NT2/D1 (cell line): ENCODE results near the gene F2RL1.
"Not testable (repeated sequence)": the region's sequence is repeated elsewhere in the genome, so short reads cannot be mapped to it uniquely, and the experiment has no call there.

ENCODE experiments used
- DNase-seq: peaks from one replicate; pipeline ENCODE4 v3.0.0-alpha.2; 2011; ENCODE audit warnings: low read depth, low spot score
- H3K27me3 ChIP-seq: 2 replicates; pipeline ENCODE4 v1.6.0; 2011; ENCODE audit warnings: mild to moderate bottlenecking; ENCODE audit not compliant: insufficient read length, insufficient read depth
- H3K36me3 ChIP-seq: 2 replicates; pipeline ENCODE4 v1.6.1; 2011; ENCODE audit warnings: mild to moderate bottlenecking, low read length, mixed read lengths; ENCODE audit not compliant: insufficient read depth, insufficient read length
- H3K4me1 ChIP-seq: 2 replicates; pipeline ENCODE4 v1.5.1; 2011; ENCODE audit not compliant: insufficient read depth, insufficient read length
- H3K4me3 ChIP-seq: 2 replicates; pipeline ENCODE4 v1.5.1; 2011; ENCODE audit warnings: low read depth; ENCODE audit not compliant: insufficient read length
- H3K9ac ChIP-seq: 2 replicates; pipeline ENCODE4 v1.6.0; 2011; ENCODE audit warnings: low read depth; ENCODE audit not compliant: insufficient read length
- H3K9me3 ChIP-seq: 2 replicates; pipeline ENCODE4 v1.5.1; 2011; ENCODE audit warnings: mild to moderate bottlenecking, low read length; ENCODE audit not compliant: insufficient read depth
- SUZ12 ChIP-seq: IDR thresholded peaks from 2 replicates; pipeline ENCODE4 v1.6.1; 2011; ENCODE audit not compliant: insufficient read length, insufficient read depth; ENCODE audit errors: extremely low read depth
- YY1 ChIP-seq: IDR thresholded peaks from 2 replicates; pipeline ENCODE4 v1.6.1; 2011; ENCODE audit not compliant: insufficient read length, insufficient read depth
- ZNF274 ChIP-seq: IDR thresholded peaks from 2 replicates; pipeline ENCODE4 v1.6.1; 2011; ENCODE audit warnings: mild to moderate bottlenecking, low read depth, low read length

Gene F2RL1

GRCh38 chr5:76818844-76819831, at the start of gene F2RL1:
F2RL1 (plus strand) TSS chr5:76819030; CDS start chr5:76819183, 153 bp downstream.
- Histone ChIP-seq H3K9me3 (no peaks in the 10 kb centered on the region), H3K4me3 (peak within 1 kb of the TSS; percentile 91), H3K36me3 (peaks cover 4% of the 10 kb centered on the region), H3K4me1 (no peaks in the 10 kb centered on the region), H3K9ac (peak within 1 kb of the TSS; percentile 86), H3K27me3 (peaks cover 4% of the 10 kb centered on the region)
- no peak for DNase-seq
- no peak for TF ChIP-seq ZNF274
- no peak for TF ChIP-seq SUZ12
- TF ChIP-seq YY1: no peak

- not testable (repeated sequence) for H3K4me3 ChIP-seq, DNase-seq, H3K9ac ChIP-seq, H3K36me3 ChIP-seq, H3K4me1 ChIP-seq, H3K9me3 ChIP-seq, H3K27me3 ChIP-seq
Measured at GRCh38 chr5:76771041-76771440, 47.8 kb upstream of the F2RL1 start.

- H3K27me3 ChIP-seq: no peaks in the 10 kb centered on the region
- no peak for TF ChIP-seq ZNF274
- TF ChIP-seq YY1: no peak
- no peak for TF ChIP-seq SUZ12
- no peak for DNase-seq
- H3K9ac ChIP-seq: no peak overlapping the region
- no peaks in the 10 kb centered on the region for H3K9me3 ChIP-seq
- H3K4me1 ChIP-seq: no peaks in the 10 kb centered on the region
- no peaks in the 10 kb centered on the region for H3K36me3 ChIP-seq
- no peak overlapping the region for H3K4me3 ChIP-seq
Measured at GRCh38 chr5:76771705-76772405, 47.0 kb upstream of the F2RL1 start.

DNA sequence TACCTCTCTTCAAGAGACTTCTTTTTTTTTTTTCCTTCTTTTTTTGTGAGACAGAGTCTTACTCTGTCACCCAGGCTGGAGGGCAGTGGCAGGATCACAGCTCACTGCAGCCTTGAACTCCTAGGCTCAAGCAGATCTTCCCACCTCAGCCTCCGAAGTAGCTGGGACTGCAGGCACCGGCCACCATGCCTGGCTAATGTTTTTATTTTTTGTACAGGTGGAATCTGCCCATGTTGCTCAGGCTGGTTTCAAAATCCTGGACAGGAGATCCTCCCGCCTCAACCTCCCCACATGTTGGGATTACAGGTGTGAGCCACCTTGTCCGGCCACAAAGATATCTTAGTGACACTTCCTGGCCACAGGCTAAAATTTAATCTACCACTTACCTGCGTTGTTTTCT, 42.9 kb upstream of the F2RL1 start:
- Histone ChIP-seq H3K27me3 (no peaks in the 10 kb centered on the region), H3K4me3 (no peak overlapping the region), H3K9me3 (no peaks in the 10 kb centered on the region), H3K9ac (no peak overlapping the region), H3K4me1 (no peaks in the 10 kb centered on the region), H3K36me3 (no peaks in the 10 kb centered on the region)
- TF ChIP-seq ZNF274 (no peak), SUZ12 (no peak), YY1 (no peak)
- no peak for DNase-seq

DNA sequence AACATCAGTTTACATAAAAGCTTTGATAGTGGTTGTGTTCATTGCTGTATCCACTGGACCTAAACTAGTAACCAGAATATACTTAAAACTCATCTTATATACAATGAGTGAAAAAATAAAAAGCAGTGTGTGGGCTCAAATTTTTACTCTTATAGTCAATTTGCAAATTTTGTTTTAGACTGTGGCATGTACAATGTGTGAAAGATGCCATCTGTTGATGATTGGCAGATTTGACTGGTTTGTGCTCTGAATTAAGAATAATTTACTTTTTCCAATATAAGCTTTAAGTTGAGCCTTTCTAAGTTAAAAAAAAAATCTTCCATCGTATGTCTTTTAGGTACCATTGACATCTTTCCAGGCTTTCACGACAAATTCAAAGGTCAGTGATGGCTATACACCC, 42.4 kb upstream of the F2RL1 start:
- no peak for DNase-seq
- no peaks in the 10 kb centered on the region for H3K4me1 ChIP-seq
- H3K9me3 ChIP-seq: no peaks in the 10 kb centered on the region
- H3K4me3 ChIP-seq: no peak overlapping the region
- no peaks in the 10 kb centered on the region for H3K27me3 ChIP-seq
- H3K9ac ChIP-seq: no peak overlapping the region
- H3K36me3 ChIP-seq: no peaks in the 10 kb centered on the region
- TF ChIP-seq YY1: no peak

DNA sequence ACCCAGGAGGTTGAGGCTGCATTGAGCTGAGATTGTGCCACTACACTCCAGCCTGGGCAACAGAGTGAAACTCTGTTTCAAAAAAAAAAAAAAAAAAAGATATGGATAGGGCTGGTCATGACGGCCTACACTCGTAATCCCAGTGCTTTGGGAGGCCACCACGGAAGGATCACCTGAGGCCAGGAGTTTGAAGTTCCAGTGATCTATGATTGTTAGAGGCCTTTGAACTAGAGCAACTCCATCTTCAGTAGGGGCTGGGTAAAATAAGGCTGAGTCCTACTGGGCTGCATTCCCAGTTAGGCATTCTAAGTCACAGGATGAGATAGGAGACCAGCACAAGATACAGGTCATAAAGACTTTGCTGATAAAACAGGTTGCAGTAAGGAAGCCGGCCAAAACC, 38.2 kb upstream of the F2RL1 start:
- H3K27me3 ChIP-seq, H3K4me1 ChIP-seq, H3K4me3 ChIP-seq, H3K9me3 ChIP-seq, DNase-seq, H3K9ac ChIP-seq, H3K36me3 ChIP-seq: not testable (repeated sequence)

DNA sequence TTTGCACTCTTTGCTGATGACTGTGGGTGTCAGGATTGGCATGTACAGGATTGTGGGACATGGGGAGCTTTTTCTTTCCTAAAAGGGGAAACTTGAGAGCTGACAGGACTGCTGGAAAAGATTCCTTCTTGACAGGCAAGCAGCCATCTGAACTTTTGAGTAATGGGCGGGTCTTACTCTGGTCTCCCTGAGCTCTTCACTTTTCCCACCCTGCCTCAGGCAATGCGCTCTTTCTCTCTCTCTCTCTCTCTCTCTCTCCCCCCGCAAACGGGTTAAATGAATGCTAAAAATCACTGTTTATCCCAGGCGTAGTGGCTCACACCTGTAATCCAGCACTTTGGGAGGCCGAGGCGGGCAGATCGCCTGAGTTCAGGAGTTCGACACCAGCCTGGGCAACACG, 37.1 kb upstream of the F2RL1 start:
- Histone ChIP-seq H3K9ac (no peak overlapping the region), H3K27me3 (no peaks in the 10 kb centered on the region), H3K4me3 (no peak overlapping the region), H3K4me1 (no peaks in the 10 kb centered on the region), H3K9me3 (no peaks in the 10 kb centered on the region), H3K36me3 (no peaks in the 10 kb centered on the region)
- no peak for DNase-seq
- TF ChIP-seq SUZ12: no peak
- no peak for TF ChIP-seq ZNF274
- no peak for TF ChIP-seq YY1

DNA sequence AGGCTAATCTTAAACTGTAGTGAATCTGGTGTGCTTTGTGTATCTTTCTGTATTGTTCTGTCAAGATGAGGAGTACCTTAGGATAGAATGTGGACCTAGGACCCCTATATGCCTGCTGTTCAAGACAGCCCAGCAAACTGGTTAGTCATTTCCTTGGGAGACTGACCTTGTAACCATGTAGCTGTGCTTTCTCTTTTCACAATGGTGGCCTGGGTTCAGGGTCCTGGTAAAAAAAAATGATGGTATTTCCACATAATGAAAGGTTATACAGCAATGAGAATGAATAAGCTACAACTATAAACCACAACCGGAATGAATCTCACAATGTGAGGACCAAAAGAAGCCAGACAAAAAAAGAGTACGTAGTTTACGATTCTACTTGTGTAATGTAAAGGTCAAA, 36.4 kb upstream of the F2RL1 start:
- no peak overlapping the region for H3K4me3 ChIP-seq
- no peaks in the 10 kb centered on the region for H3K4me1 ChIP-seq
- H3K36me3 ChIP-seq: no peaks in the 10 kb centered on the region
- no peak overlapping the region for H3K9ac ChIP-seq
- TF ChIP-seq SUZ12: no peak
- no peak for TF ChIP-seq ZNF274
- no peak for TF ChIP-seq YY1
- DNase-seq: no peak
- H3K27me3 ChIP-seq: no peaks in the 10 kb centered on the region
- H3K9me3 ChIP-seq: no peaks in the 10 kb centered on the region
